ENCODE measurements around the gene IRF9.

IRF9 gene

DNA sequence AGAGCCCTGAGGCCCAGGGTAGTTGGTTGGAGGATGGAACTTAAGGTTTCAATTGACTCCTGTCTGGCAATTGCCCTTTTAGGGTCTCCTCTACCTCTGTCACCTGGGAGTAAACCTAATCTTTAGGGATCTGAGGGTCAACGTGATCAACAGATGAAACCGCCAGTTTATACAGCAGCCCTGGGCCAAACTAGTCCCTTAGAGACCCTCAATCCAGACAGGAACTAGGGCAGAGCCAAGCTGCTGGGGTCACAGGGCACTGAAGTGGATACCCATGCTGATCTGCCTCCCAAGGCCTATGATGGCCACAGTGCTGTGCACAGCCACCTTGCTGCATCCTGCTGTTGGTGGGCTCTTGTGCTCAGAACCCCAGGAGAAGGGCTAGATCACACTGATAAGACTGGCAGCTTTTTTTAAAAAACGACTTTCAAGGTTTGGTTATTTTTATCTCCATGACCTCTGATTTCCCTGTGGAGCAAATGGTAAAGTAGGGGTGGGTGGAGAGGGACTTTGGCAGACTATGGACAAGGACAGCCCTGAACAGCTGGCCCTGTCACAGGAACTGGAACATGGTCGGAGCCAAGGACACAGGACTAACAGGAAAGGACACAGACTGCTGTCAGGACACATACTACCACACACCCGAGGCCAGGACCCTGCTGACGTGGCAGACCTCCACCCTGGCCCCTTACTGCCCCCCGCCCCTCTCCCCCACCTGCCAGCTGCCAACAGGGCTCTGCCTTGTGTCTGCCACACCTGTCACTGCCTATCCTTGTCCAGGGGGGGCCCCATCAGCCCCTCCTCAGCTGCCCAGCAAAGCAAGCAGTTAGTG lies 30.1 kb upstream of the IRF9 start:
- no peak for DNase-seq

DNA sequence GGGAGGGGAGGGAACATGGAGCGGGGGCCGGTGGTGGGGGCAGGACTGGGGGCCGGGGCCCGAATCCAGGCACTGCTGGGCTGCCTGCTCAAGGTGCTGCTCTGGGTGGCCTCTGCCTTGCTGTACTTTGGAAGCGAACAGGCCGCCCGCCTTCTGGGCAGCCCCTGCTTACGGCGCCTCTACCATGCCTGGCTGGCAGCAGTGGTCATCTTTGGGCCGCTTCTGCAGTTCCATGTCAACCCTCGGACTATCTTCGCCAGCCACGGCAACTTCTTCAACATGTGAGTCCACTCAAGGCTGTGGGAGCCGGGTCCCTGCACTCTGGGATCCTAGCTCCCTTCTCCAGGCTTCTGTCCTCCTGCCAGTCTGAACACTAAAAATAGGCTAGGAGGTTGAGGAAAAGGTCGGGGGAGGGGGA lies 29.5 kb upstream of the IRF9 start:
- DNase-seq = no peak

DNA sequence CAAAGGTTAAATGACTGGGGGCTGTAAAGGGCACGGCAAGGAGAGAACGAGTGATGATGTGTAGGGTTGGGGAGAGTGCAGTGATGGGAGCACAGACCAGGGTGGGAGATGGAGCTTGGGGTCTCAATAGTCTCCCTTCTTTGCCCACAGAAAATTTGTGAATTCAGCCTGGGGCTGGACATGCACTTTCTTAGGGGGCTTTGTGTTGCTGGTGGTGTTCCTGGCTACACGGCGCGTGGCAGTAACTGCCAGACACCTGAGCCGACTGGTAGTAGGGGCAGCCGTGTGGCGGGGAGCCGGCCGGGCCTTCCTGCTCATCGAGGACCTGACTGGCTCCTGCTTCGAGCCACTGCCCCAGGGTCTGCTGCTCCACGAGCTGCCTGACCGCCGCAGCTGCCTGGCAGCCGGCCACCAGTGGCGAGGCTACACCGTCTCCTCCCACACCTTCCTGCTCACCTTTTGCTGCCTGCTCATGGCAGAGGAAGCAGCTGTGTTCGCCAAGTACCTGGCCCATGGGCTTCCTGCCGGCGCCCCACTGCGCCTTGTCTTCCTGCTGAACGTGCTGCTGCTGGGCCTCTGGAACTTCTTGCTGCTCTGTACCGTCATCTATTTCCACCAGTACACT lies 28.9 kb upstream of the IRF9 start:
- DNase-seq = no peak

DNA sequence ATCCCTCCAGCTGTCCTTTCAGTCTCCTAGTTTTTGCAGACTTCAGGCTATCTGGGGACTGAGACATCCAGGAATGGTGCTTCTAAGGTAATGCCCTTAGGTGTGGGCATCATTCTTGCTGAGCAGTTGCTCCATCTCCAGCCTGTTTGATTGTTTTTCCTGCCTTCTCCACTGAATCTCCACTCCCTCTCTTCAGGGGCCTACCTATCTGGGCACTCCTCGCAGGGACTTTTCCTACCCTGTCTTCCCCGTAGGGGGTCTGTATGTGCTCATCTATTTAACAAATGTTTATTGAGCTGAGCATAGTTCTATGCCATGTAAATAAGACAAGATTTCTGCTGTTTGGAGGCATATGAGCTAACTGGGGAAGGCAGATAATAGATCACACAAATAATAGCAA lies 28.1 kb upstream of the IRF9 start:
- no peak for DNase-seq

DNA sequence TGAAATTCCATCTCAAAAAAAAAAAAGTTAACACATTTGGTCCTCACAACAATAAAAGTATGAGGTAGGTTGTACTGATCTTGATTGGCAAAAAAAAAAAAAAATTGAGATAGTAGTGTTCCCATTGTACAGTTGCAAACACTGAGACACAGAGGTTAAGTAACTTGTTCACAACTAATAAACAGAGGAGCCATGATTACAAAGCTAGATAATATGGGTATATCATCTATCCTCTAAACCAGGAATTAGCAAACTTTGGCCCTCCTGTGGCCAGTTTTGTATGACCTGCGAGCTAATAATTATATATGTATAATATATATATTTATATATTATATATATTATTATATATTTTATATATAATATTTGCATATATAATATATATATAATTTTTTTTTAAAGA lies 27.3 kb upstream of the IRF9 start:
- no peak for DNase-seq

DNA sequence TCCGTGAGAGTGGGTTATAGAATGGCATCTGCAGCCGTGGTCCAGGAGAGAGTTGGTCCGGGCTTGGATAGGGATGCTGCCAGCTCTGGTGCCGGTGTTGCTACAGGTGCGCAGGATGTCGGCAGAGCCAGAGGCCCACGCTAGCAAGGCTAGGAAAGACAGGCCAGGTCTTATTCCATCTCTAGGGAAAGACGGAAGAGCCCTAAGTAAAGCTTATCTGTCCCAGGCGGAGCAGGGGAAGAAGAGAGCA lies 25.6 kb upstream of the IRF9 start:
- peak in 1 of 51 donors; percentile 37 for DNase-seq

DNA sequence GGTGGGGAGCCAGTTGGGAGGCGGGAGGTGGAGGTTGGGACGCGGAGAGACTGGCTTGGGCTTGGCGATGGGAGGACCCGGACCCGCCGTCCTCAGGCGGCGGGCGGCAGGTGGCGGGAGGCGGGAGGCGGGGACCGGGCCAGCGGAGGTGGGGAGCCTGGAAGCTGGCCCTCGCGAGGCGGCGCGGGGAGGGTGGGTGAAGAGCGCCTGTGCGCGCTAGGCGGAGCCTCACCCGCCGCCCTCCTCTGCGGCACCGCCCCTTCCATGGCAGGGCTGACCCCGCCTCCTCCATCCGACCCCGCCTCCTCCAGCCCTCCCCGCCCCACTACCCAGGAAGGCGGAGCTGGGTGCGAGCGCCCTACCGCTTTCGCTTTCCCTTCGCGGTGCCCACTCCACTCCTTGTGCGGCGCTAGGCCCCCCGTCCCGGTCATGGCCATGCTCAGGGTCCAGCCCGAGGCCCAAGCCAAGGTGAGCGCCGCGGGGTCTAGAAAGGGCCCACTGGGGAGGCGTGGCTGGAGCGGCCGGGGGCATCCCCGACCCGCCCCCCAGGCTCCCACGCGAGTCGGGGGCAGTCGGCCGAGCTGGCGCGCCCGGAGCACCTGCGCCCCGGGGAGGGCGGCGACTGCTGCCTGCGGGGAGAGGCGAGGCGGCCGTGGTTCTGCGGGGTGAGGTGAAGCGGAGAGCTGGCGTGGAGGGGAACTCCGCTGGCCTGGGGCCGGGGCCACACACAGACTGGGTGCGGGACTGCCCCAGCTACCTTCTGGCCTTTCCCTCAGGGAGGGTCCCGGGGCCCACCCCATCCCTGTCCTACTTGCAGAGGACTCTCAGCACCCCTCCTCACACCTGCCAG lies 25.0 kb upstream of the IRF9 start, which contains the start of gene PSME1:
Gene PSME1 (plus strand): TSS at position 361 of the 850 bp plus-strand sequence. CDS start 69 bp downstream, at position 430.
- peak; percentile 12 to 96 (median 87) for DNase-seq

DNA sequence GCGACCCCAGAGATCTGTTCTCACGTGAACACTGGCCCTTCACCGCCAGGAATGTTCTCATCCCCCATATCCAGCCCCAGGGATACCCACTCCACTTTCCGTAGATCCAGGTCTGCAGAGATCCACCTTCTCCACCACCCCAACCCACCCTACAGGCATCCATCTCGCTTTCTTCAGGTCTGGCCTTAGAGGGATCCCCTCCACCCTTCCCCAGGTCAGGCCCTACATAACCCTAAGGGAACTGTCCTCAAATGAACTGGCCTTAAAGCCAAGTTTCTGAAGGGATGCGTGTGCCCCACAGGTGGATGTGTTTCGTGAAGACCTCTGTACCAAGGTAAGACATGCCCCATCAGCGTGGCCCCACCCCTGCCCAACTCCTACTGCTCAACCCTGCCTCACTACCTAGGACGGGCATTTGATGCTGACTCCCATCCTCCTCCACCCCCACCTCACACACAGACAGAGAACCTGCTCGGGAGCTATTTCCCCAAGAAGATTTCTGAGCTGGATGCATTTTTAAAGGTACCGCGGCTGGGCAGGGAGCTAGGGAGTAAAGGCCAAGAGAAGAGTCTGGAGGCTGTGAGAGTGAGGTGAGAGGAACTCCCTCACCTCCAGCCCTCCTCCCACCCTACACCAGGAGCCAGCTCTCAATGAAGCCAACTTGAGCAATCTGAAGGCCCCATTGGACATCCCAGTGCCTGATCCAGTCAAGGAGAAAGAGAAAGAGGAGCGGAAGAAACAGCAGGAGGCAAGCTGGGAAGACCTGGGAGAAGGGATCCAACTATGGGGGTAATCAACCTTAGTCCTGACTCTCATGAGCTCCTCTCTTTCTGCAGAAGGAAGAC lies 24.2 kb upstream of the IRF9 start:
- DNase-seq = no peak

DNA sequence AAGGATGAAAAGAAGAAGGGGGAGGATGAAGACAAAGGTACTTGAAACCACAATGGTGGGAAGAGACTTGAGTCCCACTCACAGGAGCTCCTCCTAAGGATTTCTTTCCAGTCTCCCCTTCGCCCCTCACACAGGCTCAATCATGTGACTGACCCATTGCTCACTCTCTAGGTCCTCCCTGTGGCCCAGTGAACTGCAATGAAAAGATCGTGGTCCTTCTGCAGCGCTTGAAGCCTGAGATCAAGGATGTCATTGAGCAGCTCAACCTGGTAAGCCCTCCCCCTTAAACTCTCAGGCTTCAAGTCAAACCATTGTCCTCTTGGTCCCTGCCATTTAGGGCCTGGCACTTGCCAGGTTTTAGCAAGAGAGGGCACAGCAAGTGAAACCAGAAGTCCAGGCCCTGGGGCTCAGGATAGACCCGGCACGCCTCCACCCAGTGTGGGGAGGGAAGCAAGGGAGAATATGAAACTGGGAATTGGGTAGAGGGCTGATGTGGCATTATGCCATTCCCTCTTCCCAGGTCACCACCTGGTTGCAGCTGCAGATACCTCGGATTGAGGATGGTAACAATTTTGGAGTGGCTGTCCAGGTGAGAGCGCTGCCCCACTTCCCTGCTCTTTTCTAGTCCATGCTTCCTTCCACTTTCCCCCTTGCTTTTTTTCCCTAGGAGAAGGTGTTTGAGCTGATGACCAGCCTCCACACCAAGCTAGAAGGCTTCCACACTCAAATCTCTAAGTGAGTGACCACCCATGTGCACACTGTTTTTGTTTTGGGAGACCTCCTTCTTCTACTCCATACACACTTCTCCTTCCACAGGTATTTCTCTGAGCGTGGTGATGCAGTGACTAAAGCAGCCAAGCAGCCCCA lies 23.3 kb upstream of the IRF9 start:
- no peak for DNase-seq

DNA sequence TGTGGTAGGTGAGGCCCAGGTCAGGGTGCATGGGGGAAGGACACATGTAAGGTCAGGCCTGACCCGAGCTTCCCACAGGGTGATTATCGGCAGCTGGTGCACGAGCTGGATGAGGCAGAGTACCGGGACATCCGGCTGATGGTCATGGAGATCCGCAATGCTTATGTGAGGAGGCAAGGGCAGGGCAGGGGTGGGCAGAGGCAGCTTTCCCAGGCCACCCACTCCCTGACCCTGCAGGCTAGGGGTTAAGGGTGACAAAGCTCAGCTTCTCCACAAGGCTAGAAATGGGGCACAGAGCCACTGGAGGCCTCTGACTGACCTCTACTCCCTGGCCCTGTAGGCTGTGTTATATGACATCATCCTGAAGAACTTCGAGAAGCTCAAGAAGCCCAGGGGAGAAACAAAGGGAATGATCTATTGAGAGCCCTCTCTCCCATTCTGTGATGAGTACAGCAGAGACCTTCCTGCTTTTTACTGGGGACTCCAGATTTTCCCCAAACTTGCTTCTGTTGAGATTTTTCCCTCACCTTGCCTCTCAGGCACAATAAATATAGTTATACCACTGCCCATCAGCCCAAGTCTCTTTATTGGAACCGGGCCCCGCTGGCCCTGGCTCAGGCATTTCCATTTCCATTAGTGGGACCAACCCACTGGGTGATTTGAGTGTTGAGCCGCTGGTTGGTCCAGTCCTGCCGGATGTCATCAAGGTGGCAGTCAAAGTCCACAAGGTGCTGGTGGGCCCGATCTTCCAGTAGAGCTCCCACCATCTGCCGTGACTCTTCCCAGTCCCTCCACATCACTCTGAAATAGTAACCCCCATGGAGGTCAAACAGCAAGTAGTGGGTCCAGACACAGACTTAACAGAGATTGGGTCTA lies 22.4 kb upstream of the IRF9 start:
- no peak for DNase-seq

DNA sequence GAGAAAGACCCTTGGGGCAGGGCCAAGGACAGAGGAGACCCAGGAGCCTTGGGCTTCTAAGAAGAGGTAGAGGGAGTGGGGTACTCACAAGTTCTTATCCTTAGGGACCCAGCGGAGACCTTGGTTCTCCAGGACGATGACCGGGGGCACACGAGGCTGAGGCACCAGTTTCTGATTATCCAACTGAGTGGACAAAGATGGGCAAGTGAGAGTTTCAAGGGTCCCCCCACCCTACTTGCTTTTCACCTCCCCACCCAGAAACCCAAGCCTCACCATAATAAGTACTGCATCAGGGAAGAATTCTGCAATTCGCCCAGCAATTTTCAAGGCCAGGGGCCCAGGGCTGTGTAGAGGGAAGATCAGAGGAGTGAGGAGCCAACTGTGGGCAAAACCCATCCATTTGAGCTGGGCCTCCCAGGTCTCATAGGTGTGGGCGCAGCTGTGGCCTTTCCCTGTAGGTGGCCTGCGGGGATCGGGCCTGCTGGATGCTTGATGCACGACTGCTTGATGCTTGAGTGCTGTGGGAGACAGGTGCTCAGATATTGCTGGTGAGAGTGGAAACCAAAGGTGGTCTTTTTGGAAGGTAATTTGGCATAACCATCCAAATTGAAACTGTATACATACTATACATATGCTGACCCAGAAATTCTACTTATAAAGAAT lies 21.7 kb upstream of the IRF9 start:
- DNase-seq = no peak

DNA sequence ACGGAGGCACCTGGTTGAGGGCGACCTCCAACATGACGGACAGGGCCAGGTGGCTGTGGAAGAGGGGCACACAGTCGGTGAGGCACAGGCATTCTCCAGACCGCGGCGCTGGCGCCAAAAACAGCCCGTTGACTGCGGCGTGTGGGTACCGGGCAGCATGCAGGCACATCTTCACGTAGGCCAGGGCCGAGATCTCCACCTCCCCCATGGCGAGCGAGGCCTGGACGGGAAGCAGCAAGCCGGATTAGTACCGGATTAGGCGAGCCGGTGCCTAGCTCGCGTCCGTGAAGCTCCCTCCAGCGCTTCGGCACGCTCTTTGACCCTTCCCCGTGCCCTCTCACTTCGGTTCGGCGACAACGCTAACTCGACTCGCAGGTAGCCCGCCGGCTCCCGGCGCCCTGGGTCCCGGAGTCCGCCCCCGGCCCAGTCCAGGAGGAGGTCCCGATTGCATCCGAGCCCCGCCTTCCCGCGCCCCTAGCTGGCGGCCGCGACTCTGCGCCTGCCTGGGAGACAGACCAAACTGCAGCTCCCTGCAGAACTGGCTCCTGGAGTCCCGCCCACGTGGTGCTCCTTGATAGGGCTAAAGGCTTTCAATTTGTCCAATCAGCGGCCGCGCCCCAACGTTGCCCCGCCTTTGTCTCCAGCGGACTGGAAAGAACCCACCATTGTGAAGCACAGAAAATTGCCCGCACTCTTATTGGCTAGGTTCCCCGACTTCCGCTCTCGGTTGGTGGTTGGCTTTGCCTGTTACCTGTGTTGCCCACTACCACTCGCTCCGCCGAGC lies 19.8 kb upstream of the IRF9 start, which contains the start of gene EMC9:
Gene EMC9 (minus strand): TSS at position 495 of the 784 bp plus-strand sequence. CDS start 287 bp downstream, at position 208.
- peak; percentile 82 to 100 (median 99) for DNase-seq

DNA sequence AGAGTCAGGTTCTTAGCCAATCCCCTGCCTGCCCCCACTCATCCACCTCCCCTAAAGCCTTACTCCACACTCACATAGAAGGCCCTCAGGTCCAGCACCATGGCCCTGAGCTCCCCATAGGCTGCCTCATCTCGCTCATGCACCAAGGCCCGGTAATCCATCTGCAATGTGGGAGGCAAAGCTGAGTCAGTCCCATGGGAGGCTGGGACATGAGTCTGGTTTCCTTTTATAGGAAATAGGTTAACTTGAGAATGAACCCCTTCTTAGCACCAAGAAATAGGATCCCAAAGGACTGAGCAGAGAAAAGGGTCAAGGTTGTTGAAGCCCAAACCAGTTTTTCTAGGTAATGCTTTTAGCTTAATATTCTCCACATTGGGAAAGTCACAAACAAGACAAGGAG lies 17.6 kb upstream of the IRF9 start:
- DNase-seq = no peak

DNA sequence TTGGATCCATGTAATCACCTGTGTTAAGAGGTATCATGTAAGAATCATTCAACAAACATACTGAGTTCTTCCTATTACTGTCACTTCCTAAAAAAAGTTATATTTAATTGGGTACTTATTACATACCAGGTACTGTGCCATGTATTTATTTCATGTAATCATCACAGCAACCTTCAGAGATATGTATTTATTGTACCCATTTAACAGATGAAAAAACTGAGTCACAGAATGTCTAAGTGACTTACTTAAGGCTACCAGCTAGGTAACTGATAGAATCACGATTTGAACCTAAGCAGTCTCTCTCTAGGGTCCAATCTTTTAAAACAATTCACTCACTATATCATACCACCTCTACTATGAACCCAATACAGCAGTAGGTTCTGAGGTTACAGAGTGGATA lies 16.6 kb upstream of the IRF9 start:
- DNase-seq = no peak

DNA sequence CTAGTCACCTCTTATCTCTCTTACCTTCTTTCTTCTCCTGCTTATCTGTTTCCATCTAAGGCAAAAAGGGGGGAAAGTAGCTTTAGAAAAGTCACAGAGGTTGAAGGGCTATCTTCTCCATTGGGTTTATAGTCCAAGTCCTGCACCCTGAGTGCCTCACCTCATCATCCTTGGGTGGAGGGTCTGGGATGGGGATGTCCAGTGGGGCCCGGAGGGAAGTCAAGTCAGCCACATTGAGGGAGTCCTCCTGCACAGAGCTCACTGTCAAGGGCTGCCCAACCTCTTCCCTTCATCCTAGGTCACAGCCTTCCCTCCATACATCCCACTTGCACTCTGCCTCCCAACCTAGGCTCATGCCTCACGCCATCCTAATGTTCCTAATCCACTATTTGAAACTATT lies 15.8 kb upstream of the IRF9 start:
- no peak for DNase-seq

DNA sequence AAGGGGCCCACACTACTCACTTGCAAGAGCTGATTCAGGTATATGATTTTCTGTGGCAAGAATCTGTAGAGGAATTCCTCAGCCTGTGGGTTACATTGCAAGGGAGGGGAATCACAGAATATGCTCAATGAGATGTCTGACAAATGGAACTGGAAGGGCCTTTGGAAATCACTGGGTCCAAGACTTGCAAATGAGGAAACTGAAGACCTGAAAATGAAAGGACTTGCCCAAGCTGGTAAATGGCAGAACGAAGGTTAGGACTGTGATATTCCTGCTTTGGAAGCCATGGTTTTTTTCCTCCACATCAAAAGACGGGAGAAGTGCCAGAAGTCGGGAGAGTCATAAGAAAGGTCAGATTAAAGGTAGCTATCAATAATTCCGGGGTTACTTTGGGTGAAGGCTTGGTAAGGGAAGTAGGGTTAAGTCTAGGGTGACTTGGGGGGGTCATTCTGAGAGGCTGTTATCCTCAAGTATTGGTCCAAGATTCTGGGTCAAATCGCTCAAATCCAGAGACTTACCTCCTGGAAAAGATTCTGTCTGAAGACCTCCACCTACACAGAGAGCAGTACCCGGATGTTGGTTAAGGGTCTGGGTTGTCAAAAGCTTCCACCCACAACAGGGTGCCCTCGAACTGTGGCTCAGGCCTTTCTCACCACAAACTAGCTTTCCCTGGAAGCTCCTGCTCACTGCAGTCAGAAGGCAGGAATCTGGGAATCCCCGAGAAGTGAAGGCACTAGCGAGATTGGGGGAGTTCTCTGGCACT lies 15.2 kb upstream of the IRF9 start:
- DNase-seq = no peak

DNA sequence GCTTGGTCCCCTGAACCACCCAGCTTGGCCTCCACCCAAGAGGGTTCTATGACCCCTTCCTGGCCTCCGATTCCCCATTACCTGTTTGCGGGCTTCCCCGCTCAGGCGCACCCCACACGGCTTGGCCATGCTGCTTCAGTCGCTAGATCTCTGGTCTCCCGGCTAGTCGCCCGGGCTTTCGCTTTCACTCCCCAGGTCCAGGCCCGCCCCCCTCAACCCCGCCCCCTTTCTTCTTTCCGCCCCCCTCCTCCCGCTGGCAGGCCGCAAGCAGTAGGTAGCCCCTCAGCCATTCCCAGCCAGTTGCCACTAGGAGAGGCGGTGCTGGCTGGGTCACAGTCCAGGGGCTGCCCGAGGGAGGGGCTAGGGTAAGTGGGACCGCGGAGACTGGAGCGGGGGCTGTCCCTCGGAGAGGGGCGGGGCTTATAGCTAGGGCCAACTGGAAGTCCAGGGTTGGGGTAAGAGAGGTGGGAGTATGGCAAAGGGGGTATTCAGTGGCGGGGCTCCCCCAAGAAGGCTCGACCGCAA lies 14.6 kb upstream of the IRF9 start, which contains the start of gene PSME2:
Gene PSME2 (minus strand): TSS at position 158 of the 525 bp plus-strand sequence. CDS start 29 bp downstream, at position 129.
- DNase-seq = peak in 49 of 51 donors; percentile 58 to 94 (median 84)
